HL-60 (cell line): ENCODE data around the gene FSD1L.

ENCODE experiments used
- DNase-seq, 2 experiments: peaks; one replicate each; pipeline ENCODE4 v3.0.0-alpha.2; 2010 to 2020; ENCODE audit warnings: low read depth in 1 of 2, low spot score in 1 of 2
- H3K27ac ChIP-seq: fragments of 250-450 bp; sonication (Bioruptor Pico); replicated peaks from 2 replicates; pipeline ENCODE4 v1.5.1; 2020; ENCODE audit warnings: mild to moderate bottlenecking, moderate library complexity
- H3K27me3 ChIP-seq: fragments of 250-450 bp; sonication (Bioruptor Pico); 2 replicates; pipeline ENCODE4 v1.5.1; 2021; ENCODE audit warnings: mild to moderate bottlenecking, moderate library complexity; ENCODE audit not compliant: insufficient read depth, poor library complexity, severe bottlenecking
- H3K4me3 ChIP-seq: replicated peaks from 2 replicates; pipeline ENCODE4 v1.5.1; 2011; ENCODE audit warnings: mild to moderate bottlenecking, control low read depth, low read length; ENCODE audit not compliant: insufficient read depth
- GABPA ChIP-seq: IDR thresholded peaks from 2 replicates; pipeline ENCODE4 v1.6.1; 2012; ENCODE audit warnings: low read depth
- POLR2AphosphoS5 ChIP-seq: IDR thresholded peaks from 2 replicates; pipeline ENCODE4 v1.6.1; 2012; ENCODE audit warnings: low read depth
- SPI1 ChIP-seq: IDR thresholded peaks from 2 replicates; pipeline ENCODE4 v1.6.1; 2012; ENCODE audit warnings: low read depth, mild to moderate bottlenecking, borderline replicate concordance
- long read RNA-seq: library from polyadenylated mRNA; unstranded; transcript quantifications from one replicate; pipeline ENCODE4 v2.0.0, GENCODE V29; 2020
- TF ChIP-seq, protein P1 (sequence below): IDR thresholded peaks from one replicate; pipeline ENCODE4 v1.5.1; 2011; ENCODE audit warnings: low read length, control low read depth, inconsistent platforms; ENCODE audit not compliant: insufficient read depth
- TF ChIP-seq, protein P2 (sequence below): IDR thresholded peaks from 2 replicates; pipeline ENCODE4 v1.6.1; 2012; ENCODE audit warnings: low read depth; ENCODE audit not compliant: insufficient replicate concordance

The FSD1L gene
- long read RNA-seq, partial matches to known transcripts, result 1 of 4 reads
- long read RNA-seq, other reads (novel, unspliced or antisense), result 2 of 4 reads

DNA sequence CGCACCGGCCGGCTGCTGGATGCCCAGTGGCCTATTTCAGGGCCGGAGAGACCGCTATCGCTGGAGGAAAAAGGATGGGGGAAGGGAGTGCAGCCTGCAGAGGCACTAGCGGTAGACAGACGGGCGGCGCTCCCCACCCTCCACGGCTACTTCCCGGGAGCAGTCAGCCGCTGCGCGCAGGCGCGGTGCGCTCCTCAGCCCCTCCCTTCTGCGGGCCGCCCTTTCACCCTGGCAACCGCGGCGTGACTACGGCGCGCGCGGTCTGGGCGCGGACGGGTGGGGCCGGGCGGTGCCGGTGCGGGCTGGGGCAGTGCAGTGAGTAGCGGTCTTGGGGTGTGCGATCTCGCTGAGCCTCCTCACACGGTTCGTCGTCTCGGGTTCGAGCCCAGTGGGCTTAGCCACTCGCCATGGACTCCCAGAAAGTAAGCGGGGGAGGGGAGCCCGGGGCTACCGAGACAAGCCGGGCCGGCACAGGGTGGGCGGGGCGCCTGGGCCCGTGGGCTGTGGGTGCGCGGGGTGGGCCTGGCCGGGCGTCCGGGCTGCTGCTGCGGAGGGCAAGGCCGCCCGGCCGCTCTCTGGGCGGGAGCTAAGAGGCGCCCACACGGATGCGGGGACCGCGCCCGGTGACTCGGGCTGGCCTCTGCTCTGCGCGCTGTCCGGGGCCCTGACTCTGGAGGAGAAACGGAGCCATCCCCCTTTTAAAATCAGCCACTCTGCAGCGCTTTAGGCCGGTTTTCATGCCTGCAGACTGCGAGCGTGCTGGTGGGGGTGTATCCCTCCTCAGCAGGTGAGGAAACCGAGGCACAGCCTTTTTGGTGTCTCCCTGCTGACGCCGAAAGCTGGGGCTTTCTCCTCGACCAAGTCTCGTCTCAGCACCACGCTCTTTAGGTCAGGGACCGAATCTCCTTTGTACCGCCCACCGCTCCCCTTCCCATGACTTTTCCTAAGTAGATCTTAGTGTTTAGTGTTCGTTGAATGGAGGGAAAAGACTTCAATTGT lies at the start of gene FSD1L:
FSD1L (plus strand) TSS at position 221 of the 999 bp plus-strand sequence; CDS start at position 408, 187 bp downstream.
- peak within 1 kb of the TSS; percentile 96 for H3K4me3 ChIP-seq
- TF ChIP-seq SPI1, result no peak
- peak; percentile 18; the same call in 1 of the 2 replicates for TF ChIP-seq POLR2AphosphoS5
- TF ChIP-seq, protein P1, sequence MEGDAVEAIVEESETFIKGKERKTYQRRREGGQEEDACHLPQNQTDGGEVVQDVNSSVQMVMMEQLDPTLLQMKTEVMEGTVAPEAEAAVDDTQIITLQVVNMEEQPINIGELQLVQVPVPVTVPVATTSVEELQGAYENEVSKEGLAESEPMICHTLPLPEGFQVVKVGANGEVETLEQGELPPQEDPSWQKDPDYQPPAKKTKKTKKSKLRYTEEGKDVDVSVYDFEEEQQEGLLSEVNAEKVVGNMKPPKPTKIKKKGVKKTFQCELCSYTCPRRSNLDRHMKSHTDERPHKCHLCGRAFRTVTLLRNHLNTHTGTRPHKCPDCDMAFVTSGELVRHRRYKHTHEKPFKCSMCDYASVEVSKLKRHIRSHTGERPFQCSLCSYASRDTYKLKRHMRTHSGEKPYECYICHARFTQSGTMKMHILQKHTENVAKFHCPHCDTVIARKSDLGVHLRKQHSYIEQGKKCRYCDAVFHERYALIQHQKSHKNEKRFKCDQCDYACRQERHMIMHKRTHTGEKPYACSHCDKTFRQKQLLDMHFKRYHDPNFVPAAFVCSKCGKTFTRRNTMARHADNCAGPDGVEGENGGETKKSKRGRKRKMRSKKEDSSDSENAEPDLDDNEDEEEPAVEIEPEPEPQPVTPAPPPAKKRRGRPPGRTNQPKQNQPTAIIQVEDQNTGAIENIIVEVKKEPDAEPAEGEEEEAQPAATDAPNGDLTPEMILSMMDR, result peak; percentile 40
- H3K27me3 ChIP-seq, result no peaks in the 10 kb centered on the region
- H3K27ac ChIP-seq, result peak within 1 kb of the TSS; percentile 49
- peak; percentile 81 to 93 for DNase-seq

DNA sequence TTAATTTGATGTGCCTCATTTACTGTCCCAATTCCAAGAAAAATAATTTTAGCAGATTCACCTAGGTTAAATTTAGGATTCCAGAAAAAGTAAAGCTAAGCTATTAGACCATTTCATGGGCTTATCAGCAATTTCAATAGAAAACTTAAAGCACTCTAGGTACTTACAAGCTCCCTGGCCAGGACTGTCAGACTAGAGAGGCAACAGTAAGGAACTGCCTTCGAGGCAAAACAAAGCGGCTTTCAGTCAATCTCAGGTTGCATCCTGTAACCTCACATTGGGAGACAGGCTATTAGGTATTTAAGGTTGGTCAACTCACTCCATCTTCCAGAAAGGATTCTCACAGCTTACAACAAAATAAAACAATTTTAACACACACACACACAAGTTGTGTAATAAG lies 48.7 kb upstream of the FSD1L start:
- no peak overlapping the region for H3K4me3 ChIP-seq
- H3K27ac ChIP-seq, result no peak overlapping the region
- H3K27me3 ChIP-seq, result no peaks in the 10 kb centered on the region

DNA sequence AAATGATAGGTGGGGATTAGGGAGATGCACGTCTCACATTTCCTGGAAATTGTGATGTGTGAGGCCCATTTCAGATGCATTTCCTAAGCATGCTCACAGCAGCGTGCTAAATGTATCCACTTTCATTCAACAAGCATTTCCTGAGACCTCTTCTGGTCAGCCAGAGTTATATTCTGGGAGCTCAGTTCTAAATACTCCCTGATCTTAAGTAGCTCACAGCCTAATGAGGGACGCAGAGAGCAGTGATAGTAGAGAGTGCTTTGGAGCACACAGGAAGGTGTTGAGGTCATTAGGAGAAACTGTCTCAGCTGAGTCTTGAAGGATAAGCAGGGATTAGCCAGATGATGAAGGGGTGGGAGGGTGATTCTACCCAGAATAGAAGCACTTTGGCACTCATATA lies 46.2 kb upstream of the FSD1L start:
- no peak for DNase-seq
- Histone ChIP-seq H3K4me3 (no peak overlapping the region), H3K27ac (no peak overlapping the region), H3K27me3 (no peaks in the 10 kb centered on the region)
- TF ChIP-seq, protein P1, result no peak
- TF ChIP-seq GABPA, result no peak
- TF ChIP-seq SPI1, result no peak
- TF ChIP-seq, protein P2, sequence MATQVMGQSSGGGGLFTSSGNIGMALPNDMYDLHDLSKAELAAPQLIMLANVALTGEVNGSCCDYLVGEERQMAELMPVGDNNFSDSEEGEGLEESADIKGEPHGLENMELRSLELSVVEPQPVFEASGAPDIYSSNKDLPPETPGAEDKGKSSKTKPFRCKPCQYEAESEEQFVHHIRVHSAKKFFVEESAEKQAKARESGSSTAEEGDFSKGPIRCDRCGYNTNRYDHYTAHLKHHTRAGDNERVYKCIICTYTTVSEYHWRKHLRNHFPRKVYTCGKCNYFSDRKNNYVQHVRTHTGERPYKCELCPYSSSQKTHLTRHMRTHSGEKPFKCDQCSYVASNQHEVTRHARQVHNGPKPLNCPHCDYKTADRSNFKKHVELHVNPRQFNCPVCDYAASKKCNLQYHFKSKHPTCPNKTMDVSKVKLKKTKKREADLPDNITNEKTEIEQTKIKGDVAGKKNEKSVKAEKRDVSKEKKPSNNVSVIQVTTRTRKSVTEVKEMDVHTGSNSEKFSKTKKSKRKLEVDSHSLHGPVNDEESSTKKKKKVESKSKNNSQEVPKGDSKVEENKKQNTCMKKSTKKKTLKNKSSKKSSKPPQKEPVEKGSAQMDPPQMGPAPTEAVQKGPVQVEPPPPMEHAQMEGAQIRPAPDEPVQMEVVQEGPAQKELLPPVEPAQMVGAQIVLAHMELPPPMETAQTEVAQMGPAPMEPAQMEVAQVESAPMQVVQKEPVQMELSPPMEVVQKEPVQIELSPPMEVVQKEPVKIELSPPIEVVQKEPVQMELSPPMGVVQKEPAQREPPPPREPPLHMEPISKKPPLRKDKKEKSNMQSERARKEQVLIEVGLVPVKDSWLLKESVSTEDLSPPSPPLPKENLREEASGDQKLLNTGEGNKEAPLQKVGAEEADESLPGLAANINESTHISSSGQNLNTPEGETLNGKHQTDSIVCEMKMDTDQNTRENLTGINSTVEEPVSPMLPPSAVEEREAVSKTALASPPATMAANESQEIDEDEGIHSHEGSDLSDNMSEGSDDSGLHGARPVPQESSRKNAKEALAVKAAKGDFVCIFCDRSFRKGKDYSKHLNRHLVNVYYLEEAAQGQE, result no peak
- TF ChIP-seq POLR2AphosphoS5, result no peak

More for the DNA sequence above, 48.7 kb upstream of the FSD1L start:
- DNase-seq, result no peak
- TF ChIP-seq, protein P1, result no peak
- no peak for TF ChIP-seq POLR2AphosphoS5
- no peak for TF ChIP-seq SPI1
- TF ChIP-seq, protein P2, result no peak
- TF ChIP-seq GABPA, result no peak
